ENCODE data around the gene SF1.

DNA sequence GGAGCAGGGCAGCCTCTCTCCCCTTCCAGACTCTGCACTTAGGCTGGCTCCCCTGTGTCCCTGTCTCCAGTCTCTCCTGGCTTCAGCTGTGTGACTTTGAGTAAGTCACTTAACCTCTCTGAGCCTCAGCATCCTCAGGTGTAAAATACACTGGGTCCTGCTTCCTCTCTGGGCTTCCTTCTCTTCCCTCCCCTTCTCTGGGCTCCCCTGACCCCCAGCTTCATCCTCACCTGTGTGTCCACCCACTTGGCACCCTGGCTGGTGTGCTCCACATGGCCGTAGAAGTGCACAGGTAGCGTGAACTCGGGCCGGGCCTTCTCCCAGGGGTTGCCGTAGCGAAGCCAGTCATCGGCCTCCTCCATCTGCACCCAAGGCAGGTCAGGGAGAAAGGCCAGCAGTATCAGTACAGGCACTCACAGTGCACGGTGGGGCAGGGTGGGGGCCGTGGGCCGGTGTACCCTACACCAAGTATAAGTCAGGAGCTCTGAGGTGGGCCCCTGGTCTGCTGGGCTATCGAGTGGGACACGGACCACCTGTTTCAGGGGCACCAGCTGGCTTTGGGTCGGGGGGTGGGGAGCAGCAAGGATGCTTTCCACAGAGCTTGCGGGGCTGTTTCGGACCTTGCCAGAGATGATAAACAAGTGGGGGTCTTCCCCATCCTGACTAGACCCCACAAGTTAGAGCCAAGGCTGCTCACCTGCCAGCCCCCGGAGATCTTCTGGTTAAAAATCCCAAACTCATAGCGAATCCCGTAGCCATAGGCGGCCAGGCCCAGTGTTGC, 20.6 kb downstream of the SF1 start:
- no peak for TF ChIP-seq HDGF (IDR thresholded peaks at IDR 0.05; ENCODE audit: borderline replicate concordance)
- no peak for TF ChIP-seq LEF1 (IDR thresholded peaks at IDR 0.05; ENCODE audit: borderline replicate concordance)
- no peak for TF ChIP-seq ELF4 (IDR thresholded peaks at IDR 0.05)
- TF ChIP-seq FOXM1 (IDR thresholded peaks at IDR 0.05; ENCODE audit: borderline replicate concordance) = no peak
- no peak for TF ChIP-seq ZNF384 (IDR thresholded peaks at IDR 0.05)
- TF ChIP-seq TARDBP (IDR thresholded peaks at IDR 0.05) = no peak
- no peak for TF ChIP-seq SUZ12 (IDR thresholded peaks at IDR 0.05)
